AG20443 (cell line): ENCODE data around the gene ARHGEF35.
"Not testable (repeated sequence)": the region's sequence is repeated elsewhere in the genome, so short reads cannot be mapped to it uniquely, and the experiment has no call there.

Experiments used
- DNase-seq: peaks from one replicate; pipeline ENCODE4 v3.0.0; 2012; ENCODE audit warnings: low spot score, mixed read lengths

Gene ARHGEF35

DNA sequence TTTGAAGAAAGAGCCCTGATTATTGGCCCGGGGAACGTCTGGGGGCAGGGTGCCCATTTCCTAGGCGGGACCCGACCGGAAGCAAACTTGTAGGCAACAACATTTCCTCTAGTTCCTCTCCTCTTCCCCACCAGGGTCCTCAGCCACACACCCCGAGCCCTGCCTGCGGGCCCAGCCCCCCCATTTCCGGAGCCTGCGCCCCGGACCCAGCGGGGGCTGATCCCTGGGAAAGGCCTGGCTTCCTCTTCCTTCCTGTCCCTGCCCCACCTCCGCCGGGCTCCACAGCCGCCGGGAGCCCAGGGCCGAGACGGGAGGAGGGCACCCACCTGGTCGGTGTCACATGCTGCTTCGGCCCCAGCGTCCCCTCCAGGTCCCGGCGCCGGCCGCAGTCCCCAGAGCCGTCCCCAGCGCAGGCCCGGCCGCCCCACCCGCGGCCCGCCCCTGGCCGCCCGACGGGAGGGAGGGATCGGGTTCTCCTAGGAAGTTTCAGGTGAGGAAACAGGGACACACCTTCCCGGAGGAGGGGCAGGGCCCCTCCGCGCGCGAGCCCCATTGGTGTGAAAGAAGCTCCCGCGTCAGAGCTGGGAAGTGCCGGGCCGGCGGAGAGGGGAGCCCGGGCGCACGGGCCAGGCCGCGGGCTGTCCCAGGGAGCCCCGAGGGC is at the start of gene ARHGEF35:
Gene ARHGEF35, minus strand, starts transcription at position 622 of the 661 bp plus-strand sequence. CDS start 7,450 bp downstream, outside the sequence.
- not testable (repeated sequence) for DNase-seq

DNA sequence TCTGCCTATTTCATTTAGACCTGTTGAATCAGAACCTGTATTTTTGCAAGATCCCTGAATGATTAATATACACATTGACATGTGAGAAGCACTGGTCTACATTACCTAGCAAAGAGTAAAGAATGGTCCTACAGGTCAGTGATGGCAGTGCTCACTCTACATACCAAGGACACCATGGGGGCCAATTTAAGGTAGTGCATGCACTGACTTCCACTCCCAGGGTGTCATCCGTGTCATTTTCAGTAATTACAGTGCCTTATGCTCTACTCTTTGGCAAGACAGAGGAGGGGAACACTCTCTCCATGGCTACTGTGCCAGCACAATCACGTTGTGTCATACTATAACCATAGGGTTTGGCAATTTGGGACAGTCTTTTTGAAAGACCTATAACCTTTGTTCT is 49.7 kb upstream of the ARHGEF35 start:
- not testable (repeated sequence) for DNase-seq

DNA sequence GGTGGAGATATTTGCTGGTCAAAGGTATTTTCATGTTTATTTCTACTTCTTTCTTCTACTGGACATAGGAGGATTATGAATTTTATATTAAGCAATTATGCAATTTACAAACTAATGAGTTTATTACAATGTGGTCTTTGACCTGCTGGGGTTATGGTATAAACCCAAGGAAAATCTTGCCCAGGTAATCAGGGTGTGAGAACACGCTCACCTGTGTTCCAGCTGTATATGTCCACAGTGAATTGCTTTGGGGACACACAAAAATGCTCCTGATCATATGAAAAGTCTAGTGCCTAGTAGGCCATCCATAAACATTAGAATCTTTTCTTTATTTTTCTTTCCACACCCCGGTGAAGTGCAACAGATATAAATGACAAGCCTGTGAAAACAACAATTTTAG is 43.7 kb upstream of the ARHGEF35 start, which contains the start of gene OR2A42:
Gene OR2A42, minus strand, starts transcription at position 241 of the 400 bp plus-strand sequence. CDS start 6,762 bp downstream, outside the sequence.
- DNase-seq: not testable (repeated sequence)

DNA sequence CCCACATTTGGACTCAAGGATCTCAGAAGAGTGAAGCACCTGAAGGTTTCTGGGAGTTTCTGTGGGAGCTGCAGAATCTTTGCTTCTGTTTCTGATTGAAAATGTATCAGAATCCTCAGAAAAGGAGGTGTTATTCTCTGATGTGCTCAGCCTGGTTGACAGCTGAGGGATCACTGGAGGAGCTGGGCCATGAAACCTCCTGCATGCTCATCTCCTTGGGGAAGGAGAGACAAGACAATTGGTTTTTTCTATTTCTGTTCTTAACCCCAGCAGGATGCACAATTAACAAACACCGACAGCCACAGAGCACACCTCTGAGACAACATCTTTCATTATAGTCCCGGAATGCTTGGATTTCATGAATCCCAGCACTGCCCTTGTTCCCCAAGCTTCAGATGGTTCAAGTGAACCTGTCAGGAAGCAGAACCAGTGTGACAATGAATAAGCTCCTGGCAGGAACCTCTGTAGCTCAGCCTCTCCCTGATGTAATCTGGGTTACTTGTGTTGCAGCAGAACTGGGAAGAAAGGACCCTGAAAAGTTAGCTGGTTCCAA is 43.0 kb upstream of the ARHGEF35 start:
- DNase-seq: not testable (repeated sequence)

DNA sequence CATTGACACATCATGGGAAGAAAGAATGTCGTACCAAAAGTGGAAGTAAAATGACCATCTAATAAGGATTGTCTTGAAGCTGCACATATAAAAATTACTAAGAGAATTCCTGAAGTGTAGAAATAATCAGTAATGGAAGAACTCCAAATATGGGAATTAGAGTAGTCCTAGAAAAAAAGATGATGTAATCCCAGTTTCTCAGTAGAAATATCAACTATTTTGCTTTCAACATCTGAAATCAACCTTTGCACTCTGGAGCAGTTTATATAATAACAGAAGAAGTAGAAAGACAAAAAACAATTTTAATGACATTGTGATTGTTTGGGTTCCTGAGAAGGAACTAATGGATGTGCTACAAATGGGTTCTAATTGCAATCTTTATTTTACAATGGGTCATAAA is 37.4 kb upstream of the ARHGEF35 start:
- not testable (repeated sequence) for DNase-seq

DNA sequence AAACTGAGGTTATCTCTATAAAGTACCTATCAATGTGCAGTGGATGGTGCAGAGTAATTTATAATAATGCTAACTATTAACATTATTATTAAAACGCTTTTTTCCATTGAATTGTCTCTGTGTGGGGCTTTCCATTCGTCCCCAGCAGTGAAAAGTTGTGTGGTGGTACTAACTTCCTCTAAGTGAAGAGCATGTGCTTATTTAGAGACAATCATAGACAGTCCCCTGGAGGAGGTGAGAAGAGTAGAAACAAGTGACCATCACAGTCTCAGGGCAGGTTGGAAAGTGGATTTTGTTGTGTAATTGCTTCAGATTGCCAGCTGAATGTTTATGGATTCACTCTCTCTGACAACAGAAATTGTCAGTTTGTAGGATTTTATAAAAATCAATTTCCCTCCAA is 35.4 kb upstream of the ARHGEF35 start:
- DNase-seq: not testable (repeated sequence)

DNA sequence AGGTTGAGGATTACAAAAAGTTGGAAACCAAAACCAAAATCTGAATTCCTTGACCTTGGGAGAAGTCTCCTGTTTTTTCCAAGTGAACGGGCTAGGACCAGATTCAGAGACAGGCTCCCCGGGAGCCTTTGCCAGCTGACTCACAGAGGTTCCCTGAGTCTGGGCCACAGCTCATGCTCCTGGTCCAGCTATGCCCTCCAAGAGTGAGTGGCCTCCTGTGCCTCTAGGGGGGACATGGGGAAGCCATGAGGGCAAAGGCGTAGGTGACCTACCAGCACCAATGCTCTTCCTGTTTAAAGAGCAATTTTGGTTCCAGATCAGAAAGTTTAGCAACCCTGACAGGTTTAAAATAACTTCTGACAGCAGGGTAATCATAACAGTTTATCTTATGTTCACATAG is 33.2 kb upstream of the ARHGEF35 start:
- DNase-seq: not testable (repeated sequence)

DNA sequence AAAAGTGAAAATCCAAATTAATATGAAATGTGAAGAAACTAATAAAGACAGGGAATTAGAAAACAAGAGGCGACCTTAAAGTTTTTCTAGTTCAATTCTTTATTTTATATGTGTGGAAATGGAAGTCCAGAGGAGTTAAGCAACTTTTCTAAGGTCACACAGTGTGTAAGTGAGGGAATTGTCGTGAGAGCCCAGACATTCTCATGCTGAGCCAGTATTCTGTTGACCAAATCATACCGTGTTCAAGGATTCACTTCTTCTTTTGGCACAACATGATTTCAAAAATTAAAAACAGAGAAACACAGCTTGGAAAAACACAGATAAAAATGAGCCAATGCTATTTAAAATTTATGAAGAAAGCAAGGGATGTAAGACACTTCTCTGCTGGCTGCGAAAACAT is 31.2 kb upstream of the ARHGEF35 start:
- not testable (repeated sequence) for DNase-seq

DNA sequence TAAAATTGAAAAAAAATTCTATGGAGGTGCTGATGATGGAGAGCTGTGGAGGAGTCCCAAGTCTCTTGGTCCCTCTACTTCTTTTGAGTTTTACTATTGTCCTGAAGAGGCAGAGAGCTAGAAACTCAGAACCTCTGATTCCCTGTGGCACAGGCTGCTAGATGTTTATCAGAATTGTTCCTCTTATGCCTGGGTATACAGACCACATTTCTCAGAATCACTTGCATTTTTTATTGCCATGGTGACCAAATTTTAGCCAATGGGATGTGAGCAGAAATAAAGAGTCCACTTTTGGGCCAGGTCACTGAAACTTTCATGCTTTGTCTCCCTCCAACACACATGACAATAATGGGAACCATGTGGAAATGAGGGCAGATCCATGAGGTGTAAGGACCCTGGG is 28.0 kb upstream of the ARHGEF35 start:
- not testable (repeated sequence) for DNase-seq

DNA sequence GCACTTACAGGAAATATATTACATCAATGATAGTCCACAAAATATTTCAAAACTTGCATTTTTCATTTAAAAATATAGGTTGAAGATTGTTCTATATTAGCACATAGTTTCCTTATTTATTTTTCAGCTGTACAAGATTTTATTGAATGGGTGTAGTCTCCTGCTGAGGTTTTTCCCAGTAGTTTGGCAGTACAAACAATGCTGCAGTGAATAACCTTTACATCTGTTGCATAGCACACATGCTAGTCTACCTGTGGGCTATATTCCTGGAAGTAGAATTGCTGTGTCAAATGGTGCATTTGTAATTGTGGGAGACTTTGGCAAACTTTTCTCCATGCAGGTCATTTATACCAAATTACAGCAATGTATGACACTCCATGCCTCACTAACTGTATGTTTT is 24.9 kb upstream of the ARHGEF35 start:
- DNase-seq: not testable (repeated sequence)

DNA sequence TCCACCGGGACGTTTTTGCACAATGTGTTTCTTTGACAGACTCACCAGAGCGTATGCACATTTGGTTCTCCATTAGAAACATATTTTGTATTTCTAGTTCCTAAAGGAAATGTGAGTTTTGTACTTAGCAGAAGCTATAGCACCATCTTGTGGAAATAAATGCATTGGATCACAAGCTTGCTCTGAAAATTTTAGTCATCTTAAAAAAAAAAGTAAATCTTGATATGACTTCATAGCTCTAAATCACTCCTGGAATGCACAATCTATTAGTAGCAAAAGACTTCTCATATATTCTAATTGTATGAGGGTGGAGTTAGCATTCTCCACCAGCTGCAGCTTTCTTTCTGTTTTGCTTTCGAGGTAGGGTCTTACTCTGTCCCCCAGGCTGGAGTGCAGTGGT is 23.5 kb upstream of the ARHGEF35 start:
- not testable (repeated sequence) for DNase-seq

DNA sequence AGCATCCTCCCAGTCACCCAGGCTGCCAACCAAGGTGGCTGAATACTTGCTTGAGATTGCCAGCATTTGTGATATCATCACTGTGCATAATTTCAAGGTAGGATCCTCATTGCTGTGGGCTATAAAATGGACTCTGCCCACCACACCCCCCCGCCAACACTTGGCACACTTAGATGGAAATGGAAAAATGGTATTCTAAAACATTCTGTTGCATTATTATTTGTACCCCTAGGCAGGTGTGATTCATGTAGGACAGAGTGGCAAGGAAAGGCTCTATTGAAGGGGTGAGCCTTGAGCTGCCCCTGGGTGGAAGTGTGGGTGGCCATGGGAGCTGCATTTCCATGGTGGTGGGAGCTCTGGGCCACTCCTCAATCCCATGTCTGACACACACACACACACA is 22.9 kb upstream of the ARHGEF35 start:
- not testable (repeated sequence) for DNase-seq

DNA sequence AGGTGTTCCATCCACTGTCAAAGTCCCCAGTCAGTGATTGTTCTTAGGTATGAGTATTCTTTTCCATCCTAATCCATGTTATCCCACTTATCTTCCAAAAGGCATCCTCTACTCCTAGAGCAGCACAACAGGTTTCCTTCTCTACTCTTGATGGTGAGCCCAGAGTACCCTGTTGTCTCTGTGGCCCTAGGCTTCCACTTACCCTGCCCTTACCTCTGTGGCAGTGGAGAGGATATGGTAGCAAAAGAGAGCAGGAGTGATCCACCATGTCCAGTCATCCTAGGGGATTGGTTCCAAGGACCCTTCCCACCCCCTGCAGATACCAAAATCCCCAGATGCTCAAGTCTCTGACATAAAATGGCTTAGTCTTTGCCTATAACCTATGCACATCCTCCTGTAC is 21.6 kb upstream of the ARHGEF35 start:
- not testable (repeated sequence) for DNase-seq

DNA sequence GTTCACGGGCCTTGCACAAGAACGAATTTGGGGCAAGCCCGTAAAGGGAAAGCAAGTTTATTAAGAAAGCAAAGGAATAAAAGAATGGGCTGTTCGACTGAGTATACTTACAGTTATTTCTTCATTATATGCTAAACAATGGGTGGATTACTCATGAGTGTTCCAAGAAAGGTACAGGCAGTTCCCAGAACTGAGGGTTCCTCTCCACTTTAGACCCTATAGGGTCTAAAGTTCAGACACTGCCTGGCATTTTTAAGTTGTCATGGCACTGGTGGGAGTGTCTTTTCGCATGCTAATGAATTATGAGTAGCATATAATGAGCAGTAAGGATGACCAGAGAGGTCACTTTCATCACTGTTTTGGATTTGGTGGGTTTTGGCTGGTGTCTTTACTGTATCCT is 9.7 kb upstream of the ARHGEF35 start:
- not testable (repeated sequence) for DNase-seq

DNA sequence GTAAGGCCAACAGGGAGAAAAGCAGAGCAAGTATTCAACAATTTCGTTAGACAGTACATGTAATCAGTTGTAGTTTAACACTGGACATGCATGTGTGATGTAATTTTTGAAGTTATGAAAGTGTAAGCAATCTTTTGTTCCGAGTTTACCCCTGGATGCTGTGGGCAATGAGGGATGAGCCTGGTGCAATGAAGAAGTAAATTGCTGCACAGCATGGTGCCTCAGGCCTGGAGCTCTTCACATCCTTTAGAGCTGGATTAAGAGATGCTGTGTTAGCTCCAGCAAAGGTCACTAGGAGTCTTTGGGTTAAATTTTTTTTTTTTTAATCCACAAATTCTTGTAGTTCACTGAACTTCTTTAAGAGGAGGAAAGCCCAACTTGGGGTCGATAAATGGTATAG is 7.5 kb upstream of the ARHGEF35 start:
- not testable (repeated sequence) for DNase-seq

DNA sequence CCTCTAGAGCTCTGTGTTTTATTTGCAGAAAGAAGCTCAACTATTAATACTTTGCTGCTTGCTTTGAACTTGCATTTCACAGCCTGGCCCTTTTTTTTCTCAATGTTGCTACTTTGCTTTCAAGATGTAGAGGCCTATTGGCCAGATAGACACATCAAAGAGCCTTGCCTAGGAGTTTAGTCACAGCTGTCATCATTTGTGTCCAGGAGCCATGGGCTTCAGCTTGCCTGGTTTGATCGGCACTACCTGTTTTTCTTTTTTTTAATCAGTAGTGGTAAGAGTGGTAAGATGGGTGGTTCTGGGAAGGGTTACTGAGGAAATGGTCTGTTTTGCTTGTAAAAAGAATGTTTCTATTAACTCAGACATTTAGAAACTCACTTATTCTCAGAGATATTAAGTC is 6.3 kb upstream of the ARHGEF35 start:
- DNase-seq: not testable (repeated sequence)

DNA sequence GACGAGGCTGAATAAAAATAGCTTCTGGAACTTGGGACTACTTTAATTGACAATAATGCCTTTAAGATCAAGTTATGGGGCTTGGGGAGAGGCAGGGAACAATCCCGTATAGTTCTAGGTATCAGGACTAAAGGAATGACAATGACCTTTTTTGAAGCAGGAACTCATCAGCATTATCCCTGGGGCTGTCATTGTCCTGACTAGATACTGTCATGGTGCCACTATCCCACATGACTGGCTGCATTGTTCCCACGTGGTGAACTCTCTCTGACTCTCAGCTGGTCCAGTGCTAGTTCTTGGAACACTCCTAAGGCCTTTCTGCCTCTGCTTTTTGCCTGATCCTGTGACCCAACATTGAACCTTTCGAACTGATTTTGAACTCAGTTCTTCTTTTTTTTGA is 3.3 kb upstream of the ARHGEF35 start:
- not testable (repeated sequence) for DNase-seq

DNA sequence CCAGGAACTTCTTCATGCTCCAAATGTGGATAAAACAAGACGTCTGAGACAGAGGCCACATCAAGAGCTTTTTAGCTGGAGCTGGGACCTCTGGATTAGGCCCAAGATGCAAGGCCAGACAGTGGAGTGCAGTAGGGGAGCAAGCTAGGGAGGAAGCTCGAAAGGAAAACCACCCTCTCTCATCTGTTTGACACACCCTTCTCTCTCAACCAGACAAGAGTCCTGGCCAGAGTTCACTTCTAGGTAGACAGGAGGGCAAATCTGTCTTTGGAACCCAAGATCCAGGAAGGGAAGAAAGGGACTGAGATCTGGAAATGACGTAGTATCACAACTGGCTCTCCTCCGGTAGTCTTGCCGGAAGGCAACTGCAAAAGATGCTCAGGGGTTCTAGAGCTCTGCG is 1.2 kb downstream of the ARHGEF35 start:
- not testable (repeated sequence) for DNase-seq

DNA sequence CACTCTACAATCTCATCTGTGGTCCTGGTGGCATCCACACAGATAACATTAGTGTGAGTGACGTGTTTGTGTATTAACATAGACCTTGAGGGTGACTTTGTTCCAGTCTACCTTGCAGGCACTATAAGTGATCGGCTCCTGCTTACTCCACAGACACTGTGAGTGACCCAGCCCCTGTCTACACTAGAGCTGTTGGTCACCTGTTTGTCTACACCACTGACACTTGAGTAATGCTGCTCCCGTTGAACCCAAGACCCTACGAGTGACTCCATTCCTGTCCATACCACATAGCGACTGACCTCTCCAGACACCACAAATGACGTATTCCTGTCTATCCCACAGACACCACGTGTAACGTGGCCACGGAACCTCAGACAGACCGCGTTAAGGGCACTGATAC is 1.9 kb downstream of the ARHGEF35 start:
- not testable (repeated sequence) for DNase-seq

DNA sequence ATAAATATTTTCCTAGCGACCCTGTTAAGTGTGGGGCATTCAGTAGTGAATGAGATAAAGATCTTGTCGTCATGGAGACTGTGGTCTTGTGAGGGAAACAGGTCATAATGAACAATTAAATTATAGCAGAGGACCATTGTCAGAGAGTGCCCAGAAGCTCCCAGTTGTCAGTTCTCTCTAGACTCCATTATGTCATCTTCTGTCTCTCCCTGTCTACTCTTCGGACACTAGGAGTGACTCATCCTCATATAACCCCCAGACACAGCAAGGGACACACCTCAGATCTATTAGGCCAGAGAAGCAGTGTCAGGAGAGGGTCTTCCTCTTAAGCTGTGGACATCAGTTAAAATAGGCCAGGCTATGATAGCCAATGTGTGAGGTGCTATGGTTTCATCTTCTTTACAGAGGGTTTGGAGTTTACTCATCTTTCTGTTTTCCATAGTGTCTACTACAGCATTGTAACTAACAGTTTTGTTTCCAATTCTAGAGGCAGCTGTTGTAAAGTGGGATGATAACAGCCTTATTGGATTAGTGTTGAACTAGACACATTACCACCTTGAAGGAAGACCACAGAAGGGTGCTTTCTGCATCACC is 7.0 kb downstream of the ARHGEF35 start:
- DNase-seq: not testable (repeated sequence)

DNA sequence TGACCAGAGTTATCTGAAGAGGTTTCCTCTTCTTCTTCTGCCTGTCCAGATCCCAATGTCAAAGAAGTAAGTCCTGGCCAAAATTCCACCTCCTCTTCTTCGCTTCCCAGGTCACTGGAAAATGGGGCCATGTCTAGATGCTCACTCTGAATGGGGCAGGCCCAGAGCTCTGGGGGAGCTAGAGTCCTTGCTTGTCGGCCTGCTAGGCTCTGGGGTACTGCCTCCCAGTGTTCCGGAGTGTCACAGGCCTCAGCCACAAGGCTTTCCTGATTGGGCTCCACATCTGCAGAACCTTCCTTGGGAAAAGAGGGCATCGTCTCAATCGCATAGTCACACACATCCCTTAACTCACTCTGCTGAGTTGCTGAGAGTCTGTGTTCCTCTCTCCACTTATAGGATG is 7.8 kb downstream of the ARHGEF35 start:
- DNase-seq: not testable (repeated sequence)

DNA sequence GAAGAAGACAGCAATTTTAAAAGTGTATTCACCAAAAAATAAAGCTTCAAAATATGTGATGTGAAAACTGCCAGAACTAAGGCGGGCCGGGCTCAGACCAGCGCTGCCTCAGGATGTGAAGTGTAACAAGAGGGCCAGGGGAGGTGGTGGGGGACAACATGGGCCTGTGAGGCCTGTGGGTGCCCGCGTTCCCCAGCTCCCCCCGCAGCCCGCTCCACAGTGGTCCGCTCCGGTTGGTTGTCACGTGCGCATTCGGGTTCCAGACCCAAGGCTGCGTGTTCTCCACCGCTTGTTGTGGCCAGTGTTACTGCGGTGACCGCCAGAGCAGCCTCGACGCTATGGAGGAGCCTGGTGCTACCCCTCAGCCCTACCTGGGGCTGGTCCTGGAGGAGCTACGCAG is 12.5 kb downstream of the ARHGEF35 start, which contains the start of gene CTAGE4:
Gene CTAGE4, plus strand, starts transcription at position 301 of the 400 bp plus-strand sequence. Its CDS starts 38 bp downstream, at position 339.
- DNase-seq: not testable (repeated sequence)

DNA sequence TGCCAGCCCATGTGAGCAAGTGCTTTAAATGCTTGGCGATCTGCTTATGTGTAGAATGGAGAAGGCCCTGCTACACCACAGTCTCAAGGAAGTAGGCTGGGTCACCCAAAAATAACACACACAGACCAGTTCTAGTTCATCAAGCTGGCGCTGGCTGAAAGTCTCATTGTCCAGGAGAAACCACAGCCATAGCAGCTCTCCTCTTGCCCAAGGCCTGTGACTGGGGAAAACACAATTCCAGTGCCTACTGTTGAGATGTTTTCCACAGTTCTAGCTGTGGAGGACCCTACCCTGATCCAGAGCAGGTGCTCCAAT is 16.5 kb downstream of the ARHGEF35 start:
- DNase-seq: not testable (repeated sequence)
